H1 (cell line): ENCODE data around the gene PDRG1. TPM values are rescaled to one million over a fixed set of nuclear protein-coding genes. Genes with fewer than 3 reads are reported as not detected.

Experiments
- CTCF ChIA-PET: fragments of 300-600 bp; sonication (Branson Sonifier 250); formaldehyde crosslinking; loops from one replicate; lab custom pipeline; 2021; ENCODE audit not compliant: partially characterized antibody; lab: Charles Lee
- POLR2A ChIA-PET: fragments of 300-600 bp; sonication (Branson Sonifier 250); formaldehyde crosslinking; loops from one replicate; lab custom pipeline; 2021; ENCODE audit warnings: inconsistent platforms; ENCODE audit not compliant: partially characterized antibody; lab: Charles Lee
- DNase-seq, 2 experiments: peaks; one replicate each; pipeline versions ENCODE4 v3.0.0 to v3.0.0-alpha.2; 2010 to 2022; ENCODE audit warnings: low spot score in 2 of 2, low read depth in 1 of 2, mixed read lengths in 1 of 2
- FAIRE-seq: peaks from 2 replicates; lab custom pipeline; 2011; peaks lifted over from hg19 to GRCh38; lab: Jason Lieb, UNC
- H2AFZ ChIP-seq: 2 replicates; pipeline ENCODE4 v1.8.1; 2012; ENCODE audit warnings: low read length, inconsistent platforms
- H2AK5ac ChIP-seq: 2 replicates; pipeline ENCODE4 v1.6.1; 2013; ENCODE audit warnings: low read depth, low read length
- H2BK120ac ChIP-seq: replicated peaks from 2 replicates; pipeline ENCODE3; 2013; ENCODE audit warnings: low read depth, low read length, inconsistent platforms
- H2BK12ac ChIP-seq: 2 replicates; pipeline ENCODE4 v1.6.1; 2013; ENCODE audit warnings: low read depth, low read length
- H2BK15ac ChIP-seq: 2 replicates; pipeline ENCODE4 v1.6.1; 2013; ENCODE audit warnings: low read length
- H2BK20ac ChIP-seq: 2 replicates; pipeline ENCODE4 v1.6.1; 2013; ENCODE audit warnings: low read length
- H2BK5ac ChIP-seq: 2 replicates; pipeline ENCODE4 v1.6.1; 2013; ENCODE audit warnings: low read depth, low read length
- H3K14ac ChIP-seq: 2 replicates; pipeline ENCODE4 v1.6.1; 2013; ENCODE audit warnings: inconsistent platforms; ENCODE audit not compliant: insufficient read length
- H3K18ac ChIP-seq: 2 replicates; pipeline ENCODE4 v1.6.1; 2013; ENCODE audit warnings: low read length; ENCODE audit errors: extremely low read depth
- H3K23ac ChIP-seq: 2 replicates; pipeline ENCODE4 v1.6.1; 2013; ENCODE audit warnings: inconsistent platforms; ENCODE audit not compliant: insufficient read length
- H3K23me2 ChIP-seq: 2 replicates; pipeline ENCODE4 v1.6.1; 2013; ENCODE audit warnings: low read depth, low read length
- H3K27ac ChIP-seq: 2 replicates; pipeline ENCODE4 v1.6.1; 2011; ENCODE audit warnings: low read depth, low read length, inconsistent platforms
- H3K27me3 ChIP-seq, 4 experiments: replicated peaks in 1 of 4; 1 replicate in 1 of 4; 2 replicates in 3 of 4; pipeline versions ENCODE4 v1.6.1 to v1.8.1; 2011 to 2013; ENCODE audit warnings: low read length in 3 of 4, mild to moderate bottlenecking in 3 of 4, inconsistent platforms in 2 of 4, mixed read lengths in 2 of 4, moderate library complexity in 1 of 4; ENCODE audit not compliant: control insufficient read depth in 3 of 4, insufficient read depth in 3 of 4; ENCODE audit errors: extremely low read depth in 1 of 4
- H3K36me3 ChIP-seq, 4 experiments: 2 replicates each; pipeline versions ENCODE4 v1.6.1 to v1.8.1; 2011 to 2013; ENCODE audit warnings: mild to moderate bottlenecking in 4 of 4, low read length in 3 of 4, moderate library complexity in 2 of 4, control low read depth in 1 of 4, inconsistent platforms in 1 of 4; ENCODE audit not compliant: insufficient read depth in 4 of 4, control insufficient read depth in 2 of 4
- H3K4ac ChIP-seq: replicated peaks from 2 replicates; pipeline ENCODE3; 2013; ENCODE audit warnings: low read length, low read depth, mixed read lengths, inconsistent platforms; ENCODE audit not compliant: insufficient read length
- H3K4me1 ChIP-seq, 4 experiments: replicated peaks in 1 of 4; 1 replicate in 1 of 4; 2 replicates in 3 of 4; pipeline versions ENCODE4 v1.6.1 to v1.8.1; 2011 to 2013; ENCODE audit warnings: low read length in 3 of 4, inconsistent platforms in 2 of 4, mixed read lengths in 1 of 4; ENCODE audit not compliant: insufficient read depth in 4 of 4, control insufficient read depth in 3 of 4
- H3K4me2 ChIP-seq, 2 experiments: 2 replicates each; pipeline versions ENCODE4 v1.6.1 to v1.8.1; 2011 to 2013; ENCODE audit warnings: low read depth in 2 of 2, low read length in 2 of 2, control low read depth in 1 of 2, inconsistent platforms in 1 of 2, mild to moderate bottlenecking in 1 of 2; ENCODE audit not compliant: insufficient read depth in 1 of 2
- H3K4me3 ChIP-seq, 4 experiments: fragments of 200-600, 300-600 bp in 1 of 4; sonication (generic), shearing (Covaris generic), sonication (Bioruptor Twin) in 1 of 4; 2 replicates each; pipeline versions ENCODE4 v1.5.1 to v1.8.1; 2011 to 2016; ENCODE audit warnings: low read length in 4 of 4, low read depth in 3 of 4, control low read depth in 2 of 4, inconsistent platforms in 2 of 4, mild to moderate bottlenecking in 2 of 4, mixed read lengths in 1 of 4, moderate library complexity in 1 of 4; ENCODE audit not compliant: insufficient read depth in 2 of 4; ENCODE audit errors: extremely low read depth in 1 of 4
- H3K56ac ChIP-seq: replicated peaks from 2 replicates; pipeline ENCODE3; 2013; ENCODE audit warnings: low read depth, mild to moderate bottlenecking, mixed read lengths, low read length, inconsistent platforms; ENCODE audit not compliant: insufficient read length
- H3K79me1 ChIP-seq: 2 replicates; pipeline ENCODE4 v1.6.1; 2013; ENCODE audit warnings: low read depth, low read length, control low read depth
- H3K79me2 ChIP-seq, 2 experiments: 2 replicates each; pipeline versions ENCODE4 v1.6.1 to v1.8.1; 2012 to 2013; ENCODE audit warnings: low read length in 2 of 2, mild to moderate bottlenecking in 2 of 2, inconsistent platforms in 1 of 2; ENCODE audit not compliant: insufficient read depth in 2 of 2, control insufficient read depth in 1 of 2
- H3K9ac ChIP-seq, 4 experiments: replicated peaks in 1 of 4; 1 replicate in 1 of 4; 2 replicates in 3 of 4; pipeline versions ENCODE4 v1.6.1 to v1.8.1; 2011 to 2013; ENCODE audit warnings: low read depth in 3 of 4, low read length in 3 of 4, control low read depth in 2 of 4, mild to moderate bottlenecking in 2 of 4, moderate library complexity in 2 of 4, inconsistent platforms in 1 of 4; ENCODE audit errors: extremely low read depth in 1 of 4
- H3K9me3 ChIP-seq, 2 experiments: 2 replicates each; pipeline versions ENCODE4 v1.6.1 to v1.8.1; 2012 to 2013; ENCODE audit warnings: mild to moderate bottlenecking in 2 of 2, moderate library complexity in 2 of 2, control low read depth in 1 of 2, inconsistent platforms in 1 of 2, low read depth in 1 of 2, low read length in 1 of 2, mixed read lengths in 1 of 2; ENCODE audit not compliant: insufficient read depth in 2 of 2
- H4K20me1 ChIP-seq, 2 experiments: replicated peaks in 1 of 2; 2 replicates each; pipeline versions ENCODE3 to v1.8.1; 2011 to 2013; ENCODE audit warnings: inconsistent platforms in 2 of 2, low read length in 2 of 2, mild to moderate bottlenecking in 1 of 2; ENCODE audit not compliant: insufficient read depth in 2 of 2, control insufficient read depth in 1 of 2
- H4K5ac ChIP-seq: 2 replicates; pipeline ENCODE4 v1.6.1; 2013; ENCODE audit warnings: low read length, low read depth, mixed read lengths, inconsistent platforms; ENCODE audit not compliant: insufficient read length
- H4K8ac ChIP-seq: 2 replicates; pipeline ENCODE4 v1.8.0; 2013; ENCODE audit warnings: mild to moderate bottlenecking, moderate library complexity, low read length, inconsistent platforms; ENCODE audit not compliant: insufficient read depth; ENCODE audit errors: extremely low read depth
- H4K91ac ChIP-seq: replicated peaks from 2 replicates; pipeline ENCODE3; 2013; ENCODE audit warnings: low read length, mixed read lengths, inconsistent platforms; ENCODE audit not compliant: insufficient read length
- CEBPB ChIP-seq: IDR thresholded peaks from 2 replicates; pipeline ENCODE4 v1.6.1; 2012; ENCODE audit warnings: low read depth, low read length
- CHD2 ChIP-seq: IDR thresholded peaks from 2 replicates; pipeline ENCODE4 v1.6.1; 2012; ENCODE audit warnings: low read length, improper control_type of control experiment
- HDAC2 ChIP-seq, 2 experiments: fragments of 300-600 bp in 1 of 2; sonication (generic) in 1 of 2; IDR thresholded peaks; 2 replicates each; pipeline ENCODE4 v1.6.1; 2011 to 2012; ENCODE audit warnings: low read depth in 2 of 2, low read length in 2 of 2, mild to moderate bottlenecking in 2 of 2, moderate library complexity in 2 of 2, borderline replicate concordance in 1 of 2, inconsistent platforms in 1 of 2
- NRF1 ChIP-seq: IDR thresholded peaks from 2 replicates; pipeline ENCODE4 v1.6.1; 2011; ENCODE audit warnings: mild to moderate bottlenecking, low read depth, low read length, improper control_type of control experiment
- SIN3A ChIP-seq, 2 experiments: IDR thresholded peaks in 1 of 2; conservative IDR thresholded peaks in 1 of 2; 2 replicates each; pipeline ENCODE4 v1.6.1; 2011 to 2012; ENCODE audit warnings: low read length in 2 of 2, improper control_type of control experiment in 1 of 2, low read depth in 1 of 2, mild to moderate bottlenecking in 1 of 2
- SIX5 ChIP-seq: IDR thresholded peaks from 2 replicates; pipeline ENCODE4 v1.6.1; 2011; ENCODE audit warnings: mild to moderate bottlenecking, low read depth, low read length
- SP4 ChIP-seq: IDR thresholded peaks from 2 replicates; pipeline ENCODE4 v1.6.1; 2012; ENCODE audit warnings: low read length, inconsistent platforms
- TEAD4 ChIP-seq: IDR thresholded peaks from 2 replicates; pipeline ENCODE4 v1.6.1; 2012; ENCODE audit warnings: low read depth, low read length, inconsistent platforms, mixed read lengths
- YY1 ChIP-seq: IDR thresholded peaks from 2 replicates; pipeline ENCODE4 v1.6.1; 2011; ENCODE audit warnings: low read depth, mild to moderate bottlenecking, low read length
- WGBS, 2 experiments: shearing (Covaris generic) in 1 of 2; methylation state at CpG; one replicate each; pipeline versions ENCODE4 v1.1.6 to v1.1.7; 2013 to 2015; ENCODE audit warnings: low lambda C conversion rate in 2 of 2, mixed read lengths in 2 of 2, inconsistent platforms in 1 of 2, low coverage in 1 of 2, missing lambda C conversion rate in 1 of 2; ENCODE audit not compliant: insufficient replicate concordance in 2 of 2, insufficient coverage in 1 of 2, insufficient read length in 1 of 2; ENCODE audit errors: extremely low coverage in 1 of 2, missing lambda C conversion rate in 1 of 2; 5-methylcytosine and 5-hydroxymethylcytosine counted together
- polyA plus RNA-seq, 7 experiments: library from polyadenylated mRNA; depleted of rRNA in 3 of 7; stranded (reverse) in 5 of 7; unstranded in 2 of 7; fragments of >200 nt in 5 of 7; fragments of 200-250 nt in 2 of 7; gene quantifications; 1 replicate in 5 of 7; 2 replicates in 1 of 7; 4 replicates in 1 of 7; pipeline versions ENCODE4 v1.2.1 to v1.2.3, GENCODE V29; 2011 to 2013; ENCODE audit warnings: missing spikeins in 2 of 7, mixed read lengths in 2 of 7
- total RNA-seq: library from RNA; stranded (reverse); fragmentation: NEBNext Ultra II Directional; extraction: Animal tissue kit (Norgen Biotek cat#: 25700); gene quantifications from 2 replicates; pipeline ENCODE4 v1.2.1, GENCODE V29; 2021

PDRG1 gene
- total and polyA plus RNA-seq, 2 of the 8 experiments (the other 6 are each of a cell fraction or from before 2014, with no cell fraction given) = 14.2 to 20.8 TPM

- no peak overlapping the region for H3K4me2 ChIP-seq
- H2BK5ac ChIP-seq = no peak overlapping the region
- H3K23ac ChIP-seq = no peak overlapping the region
- DNase-seq (no peak), FAIRE-seq (no peak)
- H2BK12ac ChIP-seq = no peak overlapping the region
- H3K79me1 ChIP-seq = no peaks in the 10 kb centered on the region
- no peak overlapping the region for H4K5ac ChIP-seq
- H2BK15ac ChIP-seq = no peak overlapping the region
- H3K56ac ChIP-seq = no peak overlapping the region
- H2BK120ac ChIP-seq = no peak overlapping the region
- POLR2A ChIA-PET = interaction anchor here (0.8 kb wide), 1 partner anchor 20 kb away, joined by 3 read pairs; the partner anchor contains the start of gene XKR7
- no peaks in the 10 kb centered on the region for H3K36me3 ChIP-seq
- H4K8ac ChIP-seq = no peak overlapping the region
- no peak overlapping the region for H3K18ac ChIP-seq
- no peak overlapping the region for H3K4me3 ChIP-seq
- 76% methylated on average over 1 of the region's 1 CpG; no CpG with 5 or more reads in 1 of the 2 experiments for WGBS, 2 experiments
- H2AFZ ChIP-seq = no peak overlapping the region
- no peaks in the 10 kb centered on the region for H3K9me3 ChIP-seq
- H3K27me3 ChIP-seq = peaks cover 0 to 4% (median 4%) of the 10 kb centered on the region in 4 experiments; a peak in 3 of 7 replicates
- TF ChIP-seq SIN3A (conservative IDR thresholded peaks at IDR 0.05 in 1 of 2, IDR thresholded peaks at IDR 0.05 in 1 of 2; ENCODE audit: low read depth in 1 of 2, low read length in 2 of 2) (no peak), TEAD4 (no peak), YY1 (no peak), NRF1 (no peak), CEBPB (no peak), SIX5 (no peak), CHD2 (no peak), HDAC2 (IDR thresholded peaks at IDR 0.05; ENCODE audit: borderline replicate concordance in 1 of 2, low read depth in 2 of 2, low read length in 2 of 2) (no peak), SP4 (no peak)
- TF ChIP-seq, all 59 proteins: peak for 0
- Histone ChIP-seq H3K23me2 (peaks cover 4% of the 10 kb centered on the region; the same call in 1 of the 2 replicates), H3K9ac (no peak overlapping the region; a peak in 1 of 7 replicates), H3K14ac (no peak overlapping the region), H3K4me1 (peaks cover 0 to 3% (median 1%) of the 10 kb centered on the region in 4 experiments; a peak in 2 of 7 replicates), H3K4ac (no peak overlapping the region), H2AK5ac (no peak overlapping the region), H3K79me2 (no peaks in the 10 kb centered on the region), H3K27ac (no peak overlapping the region), H4K20me1 (peaks cover 0 to 1% of the 10 kb centered on the region in 2 experiments), H4K91ac (no peak overlapping the region), H2BK20ac (no peak overlapping the region)
- CTCF ChIA-PET = interaction anchor here (1.0 to 1.9 kb wide), 3 partner anchors 11 to 44 kb away, joined by 3 to 5 read pairs (median 4); no protein-coding TSS in a partner anchor
Measured at GRCh38 chr20:31987744-31988143, 35.9 kb upstream of the PDRG1 start.
